ENCODE measurements around the gene LTC4S.

Gene LTC4S

GRCh38 chr5:179840766-179841165 lies 47.0 kb downstream of the LTC4S start:
- in situ Hi-C loops (cut with HindIII; ENCODE audit: low sequenced_read_pairs): no loop called here

- in situ Hi-C loops (cut with HindIII; ENCODE audit: low sequenced_read_pairs): no loop called here
These were observed 47.8 kb downstream of the LTC4S start for GRCh38 chr5:179841621-179842020.
